Measurements from ENCODE around the gene TMEM98. TPM values are rescaled to one million over a fixed set of nuclear protein-coding genes. Genes with fewer than 3 reads are reported as not detected.

The TMEM98 gene
- total and polyA plus RNA-seq, 11 donors, result 5.7 to 35.8 (median 13.3) TPM

GRCh38 chr17:32943647-32944191, 15.8 kb downstream of the TMEM98 start:
- H3K36me3 ChIP-seq, result peaks cover 0 to 13% (median 5%) of the 10 kb centered on the region in 9 donors
- TF ChIP-seq CTCF (IDR thresholded peaks at IDR 0.05) (no peak), POLR2A (IDR thresholded peaks at IDR 0.05) (no peak)
- 42 to 60% (median 55%) methylated on average over 8 of the region's 8 CpGs for WGBS, 4 donors

GRCh38 chr17:32944248-32945020, 16.5 kb downstream of the TMEM98 start:
- Histone ChIP-seq H3K9me3 (peaks cover 0 to 5% (median 0%) of the 10 kb centered on the region in 12 donors), H3K27me3 (peaks cover 0 to 4% (median 0%) of the 10 kb centered on the region in 9 donors), H3K27ac (no peak overlapping the region), H3K4me3 (no peak overlapping the region), H3K4me1 (peaks cover 0 to 3% (median 0%) of the 10 kb centered on the region in 12 donors), H3K36me3 (peaks cover 0 to 13% (median 5%) of the 10 kb centered on the region in 9 donors)
- no peak for TF ChIP-seq POLR2A (IDR thresholded peaks at IDR 0.05)
- intact Hi-C loops (cut with DNase I), result no loop called here
- DNase-seq, result no peak
- WGBS, 4 donors, result 91 to 94% (median 93%) methylated on average over 4 of the region's 4 CpGs
- ATAC-seq, result no peak

More at GRCh38 chr17:32943647-32944191, 15.8 kb downstream of the TMEM98 start:
- no peak for DNase-seq
- peaks cover 0 to 5% (median 0%) of the 10 kb centered on the region in 12 donors for H3K9me3 ChIP-seq
- no peak overlapping the region for H3K27ac ChIP-seq
- peaks cover 0 to 3% (median 0%) of the 10 kb centered on the region in 12 donors for H3K4me1 ChIP-seq
- intact Hi-C loops (cut with DNase I), result no loop called here
- peaks cover 0 to 4% (median 0%) of the 10 kb centered on the region in 9 donors for H3K27me3 ChIP-seq
- H3K4me3 ChIP-seq, result no peak overlapping the region
- peak in 3 of 4 donors; percentile 26 to 63 (median 53) for ATAC-seq

- TF ChIP-seq POLR2A (IDR thresholded peaks at IDR 0.05), result no peak
- no peak for TF ChIP-seq CTCF (IDR thresholded peaks at IDR 0.05)
- Histone ChIP-seq H3K9me3 (peaks cover 0 to under 1% (median 0%) of the 10 kb centered on the region in 12 donors), H3K27ac (no peak overlapping the region), H3K4me3 (no peak overlapping the region), H3K36me3 (peaks cover 0 to under 1% (median 0%) of the 10 kb centered on the region in 9 donors), H3K27me3 (peaks cover 0 to 4% (median 0%) of the 10 kb centered on the region in 9 donors), H3K4me1 (peaks cover 0 to 3% (median 0%) of the 10 kb centered on the region in 12 donors)
- intact Hi-C loops (cut with DNase I), result no loop called here
- 55 to 66% (median 61%) methylated on average over 3 of the region's 3 CpGs for WGBS, 4 donors
- no peak for DNase-seq
- ATAC-seq, result no peak
These were observed 18.6 kb downstream of the TMEM98 start for GRCh38 chr17:32946375-32947135.

- ATAC-seq (no peak), DNase-seq (no peak)
- Histone ChIP-seq H3K27me3 (no peaks in the 10 kb centered on the region), H3K4me3 (no peak overlapping the region), H3K27ac (no peak overlapping the region), H3K9me3 (no peaks in the 10 kb centered on the region), H3K4me1 (peaks cover 0 to 3% (median 0%) of the 10 kb centered on the region in 12 donors), H3K36me3 (no peaks in the 10 kb centered on the region)
- TF ChIP-seq POLR2A (IDR thresholded peaks at IDR 0.05) (no peak), CTCF (IDR thresholded peaks at IDR 0.05) (no peak)
- intact Hi-C loops (cut with DNase I), result no loop called here
- WGBS, 4 donors, result 97 to 100% (median 99%) methylated on average over 1 of the region's 1 CpG
These were observed 19.8 kb downstream of the TMEM98 start for GRCh38 chr17:32947736-32948135.
